ENCODE results near the gene MTX1.
A peak's percentile ranks its signal among the peaks of the same experiment; 100 is the strongest.
"Not testable (repeated sequence)": the region's sequence is repeated elsewhere in the genome, so short reads cannot be mapped to it uniquely, and the experiment has no call there.

The MTX1 gene

DNA sequence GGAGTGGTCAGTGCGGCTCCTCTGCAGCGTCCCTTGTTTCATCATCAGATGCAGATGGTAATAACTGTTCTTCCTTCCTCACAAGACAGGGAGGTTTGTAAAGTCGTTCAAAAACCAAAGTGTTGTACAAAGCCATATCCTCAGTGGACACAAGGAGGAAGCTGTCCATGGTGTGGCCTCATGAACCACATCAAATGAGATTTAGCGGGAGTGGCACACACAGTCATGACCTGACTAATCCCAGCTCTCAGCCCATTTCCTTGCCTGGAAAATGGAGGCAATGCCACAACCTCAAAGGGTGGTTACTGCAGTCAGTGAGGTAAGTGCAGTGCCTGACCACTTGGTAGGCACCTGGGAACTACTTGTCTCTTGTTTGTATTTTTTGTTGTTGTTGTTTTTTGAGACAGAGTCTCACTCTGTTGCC is 33.4 kb downstream of the MTX1 start:
- peak in 1 of 5 donors; percentile 27 for DNase-seq

DNA sequence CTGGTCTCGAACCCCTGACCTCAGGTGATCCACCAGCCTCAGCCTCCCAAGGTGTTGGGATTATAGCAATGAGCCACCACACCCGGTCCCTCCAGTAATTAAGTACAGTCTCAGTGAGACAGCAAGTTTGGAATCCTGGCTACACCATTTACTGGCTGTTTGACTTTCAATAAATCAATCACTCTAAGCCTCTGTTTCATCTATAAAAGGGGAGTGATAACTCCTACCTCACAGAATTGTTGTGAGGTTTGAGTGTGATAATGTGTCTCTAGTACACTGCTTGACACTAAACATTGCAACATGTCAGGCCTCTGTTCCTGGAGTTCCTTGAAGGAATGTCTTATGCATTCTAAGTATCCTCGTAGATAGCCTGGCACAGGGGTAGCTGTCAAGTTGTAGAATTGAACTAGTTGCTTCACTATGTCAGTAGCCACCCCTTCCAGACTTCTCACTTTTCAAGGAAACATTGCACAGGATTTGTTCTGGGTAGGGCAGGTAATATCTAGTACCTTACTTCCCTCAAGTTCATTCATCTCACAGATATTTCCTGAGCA is 34.4 kb downstream of the MTX1 start:
- DNase-seq: no peak

DNA sequence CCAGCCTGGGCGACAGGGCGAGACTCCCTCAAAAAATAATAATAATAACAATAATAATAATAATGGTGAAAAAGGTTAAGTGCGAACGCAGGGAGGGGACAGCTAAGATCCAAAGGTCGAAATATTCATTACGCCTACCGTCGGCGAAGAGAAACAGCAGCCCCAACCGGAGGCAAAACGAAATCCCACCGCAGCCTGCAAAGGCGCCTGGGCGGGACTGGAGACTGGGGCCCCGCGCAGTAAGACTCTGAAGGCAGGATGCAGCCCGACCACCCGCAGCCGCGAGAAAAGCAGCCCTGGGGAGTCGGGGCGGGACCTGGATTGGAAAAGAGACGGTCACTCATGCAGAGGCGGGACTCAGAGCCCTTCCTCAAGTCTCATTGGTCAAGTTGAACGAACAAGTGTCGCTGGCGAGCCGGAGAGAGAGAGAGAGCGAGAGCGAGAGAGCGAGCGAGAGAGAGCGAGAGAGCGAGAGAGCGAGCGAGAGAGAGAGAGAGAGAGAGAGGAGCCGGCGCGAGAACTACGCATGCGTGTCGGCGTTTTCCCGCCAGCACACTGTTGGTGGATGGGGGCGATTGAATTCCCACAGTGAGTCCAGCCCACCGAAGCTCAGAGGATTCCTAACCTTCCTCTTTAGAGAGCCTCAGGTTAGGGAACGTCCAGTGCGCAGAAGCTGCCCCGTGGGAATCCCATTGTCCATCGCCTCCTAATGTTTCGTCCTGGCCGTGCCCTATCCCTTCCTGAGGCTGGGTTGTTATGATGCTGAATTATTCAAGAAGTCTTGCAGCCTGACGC is 36.1 kb downstream of the MTX1 start:
- peak; percentile 87 to 99 (median 90) for DNase-seq

DNA sequence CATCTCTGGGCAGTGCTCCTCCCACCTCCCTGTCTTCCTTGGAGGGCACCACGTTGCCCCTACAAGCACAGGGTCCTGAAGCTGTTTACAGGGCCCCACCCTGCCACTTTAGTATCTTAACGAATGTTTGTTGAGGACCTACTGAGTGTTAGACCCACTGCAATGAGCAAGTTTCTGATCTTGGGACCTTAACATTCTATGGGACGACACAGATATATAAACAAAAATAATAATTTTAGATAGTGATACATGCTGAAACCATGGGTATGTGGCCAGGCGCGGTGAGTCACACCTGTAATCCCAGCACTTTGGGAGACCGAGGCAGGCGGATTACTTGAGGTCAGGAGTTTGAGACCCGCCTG is 36.6 kb downstream of the MTX1 start:
- no peak for DNase-seq

DNA sequence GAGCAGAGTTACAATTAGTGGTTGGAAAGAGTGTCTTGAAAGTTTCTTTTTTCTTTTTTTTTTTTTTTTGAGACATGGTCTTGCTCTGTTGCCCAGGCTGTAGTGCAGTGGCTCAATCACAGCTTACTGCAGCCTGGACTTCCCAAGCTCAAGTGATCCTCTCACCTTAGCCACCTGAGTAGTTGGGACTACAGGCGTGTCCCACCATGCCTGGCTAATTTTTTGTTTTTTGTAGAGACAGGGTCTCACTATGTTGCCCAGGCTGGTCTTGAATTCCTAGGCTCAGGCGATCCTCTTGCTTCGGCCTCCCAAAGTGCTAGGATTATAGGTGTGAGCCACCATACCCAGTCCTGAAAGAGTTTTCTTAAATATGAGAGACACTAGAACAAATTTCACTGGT is 38.3 kb downstream of the MTX1 start:
- DNase-seq: not testable (repeated sequence)

DNA sequence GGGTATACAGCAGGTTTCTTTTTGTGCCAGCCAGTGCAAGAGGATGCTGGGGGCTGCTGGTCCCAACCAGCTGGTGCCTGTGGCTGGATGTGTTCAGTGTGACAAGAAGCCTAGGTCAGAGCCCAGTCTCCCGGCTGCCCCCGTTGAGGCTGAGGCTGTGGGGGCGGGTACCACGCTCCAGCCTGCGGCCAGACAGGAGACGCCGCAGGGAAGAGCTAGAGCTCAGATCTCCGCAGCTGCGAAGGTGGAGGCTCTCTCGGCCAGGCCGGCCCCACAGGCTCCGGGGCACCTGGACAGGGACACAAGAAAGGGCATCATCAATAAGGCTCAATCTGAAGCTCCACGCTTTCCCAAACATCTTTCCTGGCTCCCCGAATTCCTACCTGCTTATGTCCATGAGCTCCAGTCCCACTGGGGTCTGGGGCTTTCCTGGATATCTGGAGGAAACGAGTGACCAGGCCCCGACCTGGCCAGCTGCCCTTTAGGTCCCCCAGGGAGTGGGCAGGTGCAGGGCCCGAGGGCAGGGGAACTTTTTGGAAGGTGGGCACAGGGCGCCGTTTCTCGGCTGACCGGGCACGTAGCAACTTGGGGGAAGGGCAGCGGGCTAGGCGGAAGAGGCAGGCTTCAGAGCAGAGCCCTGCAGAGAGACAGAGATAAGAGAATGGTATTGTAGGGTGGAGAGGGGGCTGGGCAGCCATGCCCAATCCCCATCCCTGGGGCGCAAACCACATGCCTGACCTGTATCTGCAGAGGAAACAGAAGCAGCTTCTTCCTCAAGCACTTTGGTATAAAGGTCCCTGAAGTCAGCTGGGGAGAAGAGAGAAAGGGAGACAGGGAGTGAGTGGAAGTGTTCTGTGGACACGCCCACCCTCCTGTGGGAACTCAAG is 39.4 kb downstream of the MTX1 start:
- no peak for DNase-seq

DNA sequence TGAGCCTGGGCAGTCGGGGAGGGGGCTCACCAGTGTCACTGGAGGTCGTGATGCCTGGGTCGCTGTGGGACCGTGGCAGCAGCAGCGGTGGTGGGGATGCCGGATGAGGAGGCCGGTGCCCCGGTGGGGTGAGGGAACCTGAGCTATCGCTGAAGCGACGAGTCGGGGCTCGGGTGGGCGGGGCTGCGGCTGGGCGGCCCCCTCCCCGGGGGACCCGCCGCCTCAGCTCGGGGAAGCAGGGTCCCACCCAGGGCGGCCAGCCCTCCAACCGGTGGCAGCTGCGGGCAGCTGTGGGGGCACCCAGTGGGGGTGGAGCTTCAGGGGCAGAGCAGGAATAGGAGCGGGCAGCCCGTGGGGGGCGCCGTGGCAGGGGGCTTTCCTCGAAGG is 41.7 kb downstream of the MTX1 start:
- no peak for DNase-seq

DNA sequence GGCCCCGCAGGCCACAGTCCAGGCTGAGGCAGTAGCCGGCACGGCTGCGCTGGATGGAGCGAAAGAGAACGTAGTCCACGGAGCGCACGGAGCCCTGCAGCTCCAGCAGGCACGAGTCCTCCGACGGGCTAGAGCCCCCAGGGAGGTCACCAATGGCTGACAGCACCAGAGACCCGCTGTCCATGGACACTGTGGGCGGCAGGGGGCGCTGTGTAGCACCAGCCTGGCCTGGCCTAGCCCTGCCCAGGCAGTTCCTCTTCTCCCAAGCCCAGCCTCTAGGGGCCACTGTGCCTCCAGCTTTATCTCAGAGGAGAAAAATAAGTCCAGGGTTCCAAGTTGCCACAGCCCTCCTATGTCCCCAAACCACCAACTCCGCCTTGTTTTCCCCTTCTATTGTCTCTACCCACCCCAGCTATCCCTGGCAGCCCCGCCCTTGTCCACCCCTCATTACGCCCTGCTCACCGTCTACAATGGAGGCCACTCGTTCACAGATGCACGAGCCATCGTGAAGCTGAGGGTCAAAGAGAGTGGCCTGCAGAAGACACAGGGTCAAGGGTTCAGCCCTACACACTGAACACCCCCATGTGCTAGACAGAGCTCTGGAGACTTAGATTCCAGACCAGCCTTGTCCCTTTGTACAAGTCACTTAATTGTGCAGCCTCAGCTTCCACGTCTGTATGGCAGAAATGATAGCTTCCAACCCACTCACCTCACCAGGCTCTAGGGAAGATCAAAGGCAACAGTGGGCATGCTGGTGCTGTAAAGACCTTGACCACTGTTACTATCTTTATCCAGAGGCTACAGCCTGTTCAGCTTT is 42.3 kb downstream of the MTX1 start:
- DNase-seq: peak; percentile 91 to 96 (median 94)

DNA sequence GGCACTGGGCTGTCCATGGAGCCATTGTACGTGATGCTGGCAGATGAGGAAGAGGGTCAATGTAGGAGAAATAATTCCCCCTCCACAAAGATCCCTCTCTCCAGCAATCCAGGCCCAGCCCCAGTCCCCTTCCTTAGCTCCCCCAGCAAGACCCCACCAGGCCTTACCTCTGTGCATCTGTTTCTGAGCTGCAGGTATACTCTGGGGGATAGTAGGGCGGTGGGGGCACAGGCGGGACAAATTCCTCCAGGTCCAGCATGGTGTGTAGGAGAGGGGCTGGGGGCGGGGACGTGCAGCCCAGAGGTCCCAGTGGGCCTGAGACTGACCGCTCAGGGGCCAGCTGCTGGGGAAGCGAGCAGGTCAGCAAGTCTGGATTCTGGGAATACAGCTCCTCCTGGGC is 43.1 kb downstream of the MTX1 start:
- DNase-seq: no peak

DNA sequence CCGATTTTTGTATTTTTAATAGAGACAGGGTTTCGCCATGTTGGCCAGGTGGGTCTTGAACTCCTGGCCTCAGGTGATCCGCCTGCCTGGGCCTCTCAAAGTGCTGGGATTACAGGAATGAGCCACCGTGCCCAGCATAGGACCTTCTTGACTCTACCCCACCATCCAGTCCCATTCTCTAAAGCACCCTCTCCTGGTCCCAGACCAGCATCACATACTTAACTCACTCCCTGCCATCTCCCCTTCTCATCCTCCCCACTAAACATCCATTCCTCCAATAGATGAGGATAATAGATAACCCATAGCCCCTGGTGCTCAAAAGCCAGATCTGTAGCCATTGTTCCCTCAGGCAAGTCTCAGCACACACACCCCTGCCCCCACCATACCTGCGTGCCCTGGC is 44.7 kb downstream of the MTX1 start:
- DNase-seq: no peak

DNA sequence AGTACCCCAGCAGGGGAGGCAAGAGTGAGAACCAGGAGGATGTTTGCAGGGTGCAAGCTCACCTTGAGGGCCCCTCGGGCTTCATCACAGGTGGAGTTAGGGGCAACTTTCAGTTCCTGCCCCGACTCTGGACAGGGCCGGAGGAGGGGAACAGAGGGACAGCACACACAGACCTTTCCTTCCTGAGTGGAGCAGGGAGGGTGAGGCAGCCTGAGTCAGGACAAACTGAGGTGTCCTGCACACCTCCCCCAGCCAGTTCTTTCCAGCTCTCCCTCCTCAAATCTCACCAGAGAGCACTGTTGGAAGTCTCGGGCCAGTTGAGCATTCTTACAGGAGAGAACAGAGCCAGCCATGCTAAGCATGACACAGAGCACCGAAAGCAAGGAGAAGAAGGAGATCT is 45.3 kb downstream of the MTX1 start:
- DNase-seq: no peak

DNA sequence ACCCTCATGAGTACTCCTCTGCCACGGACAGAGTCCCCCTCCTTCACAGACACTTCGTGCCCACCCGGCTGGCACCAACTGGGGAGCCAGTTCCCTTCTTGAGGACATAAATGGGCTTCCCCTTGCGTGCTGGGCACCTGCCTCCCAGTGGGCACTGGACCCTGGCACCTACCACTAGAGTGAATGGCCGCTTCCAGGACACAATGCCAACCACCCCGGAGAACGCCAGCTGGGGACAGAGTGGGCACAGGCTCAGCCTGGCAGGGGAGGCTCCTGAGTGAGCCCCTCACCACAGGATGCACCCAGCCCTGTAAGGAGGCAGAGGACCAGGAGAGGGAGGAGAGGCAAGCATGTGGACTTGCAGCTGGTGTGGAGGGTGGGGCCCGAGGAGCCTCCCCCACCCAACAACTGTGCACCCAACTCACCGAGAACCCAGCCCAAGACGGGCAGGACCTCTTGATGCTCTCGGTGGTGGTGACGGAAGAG is 45.8 kb downstream of the MTX1 start:
- DNase-seq: no peak

DNA sequence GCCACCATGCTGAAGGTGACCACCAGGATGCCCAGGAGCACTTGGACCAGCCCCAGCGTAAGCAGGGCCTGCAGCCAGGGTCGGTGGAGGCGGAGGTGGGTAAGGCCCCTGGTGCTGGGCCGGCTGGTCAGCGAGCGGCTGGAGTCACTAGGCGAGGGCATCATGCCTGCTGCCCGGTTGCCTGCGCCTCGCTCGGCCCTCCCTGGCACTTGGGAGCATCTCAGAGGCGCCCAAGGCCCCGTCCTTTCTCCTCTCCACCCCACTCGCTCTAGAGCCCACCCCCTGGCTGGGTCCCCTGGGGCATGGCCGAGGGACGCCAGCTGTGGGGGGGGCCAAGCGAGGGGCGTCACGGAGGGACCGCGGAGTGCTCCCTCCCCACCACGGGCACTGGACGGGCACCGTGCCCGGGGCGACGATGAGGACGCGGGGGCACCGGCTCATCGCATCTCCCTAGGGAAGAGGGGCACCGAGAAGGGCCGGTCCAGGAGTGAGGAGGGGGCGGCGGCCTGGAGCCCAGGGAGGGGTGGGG is 46.3 kb downstream of the MTX1 start:
- DNase-seq: no peak

DNA sequence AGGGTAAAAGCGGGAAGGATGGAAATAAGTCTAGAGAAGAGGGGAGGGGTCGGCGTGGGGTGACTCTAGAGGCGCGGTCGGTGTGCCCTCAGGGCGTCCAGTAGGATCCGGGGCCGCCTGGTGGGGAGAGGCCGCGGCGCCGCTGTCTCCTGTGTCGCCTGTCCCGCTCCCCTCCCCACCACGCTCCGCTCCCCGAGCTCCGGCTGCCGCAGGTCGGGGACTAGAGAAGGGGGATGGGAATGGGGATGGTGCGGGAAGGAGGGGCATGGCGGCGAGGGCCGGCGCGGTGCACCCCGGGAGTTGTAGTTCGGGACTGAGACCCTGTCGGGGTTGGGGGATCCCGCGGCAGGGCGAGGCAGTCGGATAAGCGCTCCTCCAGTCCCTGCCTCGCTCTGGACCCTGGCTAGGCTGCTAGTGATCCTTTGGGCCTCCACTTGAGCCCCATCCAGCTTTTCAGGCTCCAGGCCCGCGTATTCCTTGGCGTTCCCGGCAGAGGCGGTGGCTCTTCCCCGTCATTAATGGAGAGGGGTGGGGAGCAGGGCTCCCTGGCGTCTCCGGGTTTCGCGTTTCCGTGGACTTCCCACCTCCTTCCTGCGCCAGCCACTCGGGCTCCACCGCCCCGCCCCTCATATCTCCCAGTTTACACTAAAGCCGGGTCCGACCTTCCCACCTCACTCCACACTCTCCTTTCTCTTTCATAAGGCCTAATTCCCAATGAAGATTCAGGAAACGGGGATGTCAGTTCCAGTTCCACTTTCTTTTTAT is 46.9 kb downstream of the MTX1 start, which contains the start of gene ENTREP3:
TSS of gene ENTREP3 (minus strand) at position 241 of the 765 bp plus-strand sequence. CDS start 606 bp downstream, outside the sequence.
- peak; percentile 54 to 76 (median 71) for DNase-seq

DNA sequence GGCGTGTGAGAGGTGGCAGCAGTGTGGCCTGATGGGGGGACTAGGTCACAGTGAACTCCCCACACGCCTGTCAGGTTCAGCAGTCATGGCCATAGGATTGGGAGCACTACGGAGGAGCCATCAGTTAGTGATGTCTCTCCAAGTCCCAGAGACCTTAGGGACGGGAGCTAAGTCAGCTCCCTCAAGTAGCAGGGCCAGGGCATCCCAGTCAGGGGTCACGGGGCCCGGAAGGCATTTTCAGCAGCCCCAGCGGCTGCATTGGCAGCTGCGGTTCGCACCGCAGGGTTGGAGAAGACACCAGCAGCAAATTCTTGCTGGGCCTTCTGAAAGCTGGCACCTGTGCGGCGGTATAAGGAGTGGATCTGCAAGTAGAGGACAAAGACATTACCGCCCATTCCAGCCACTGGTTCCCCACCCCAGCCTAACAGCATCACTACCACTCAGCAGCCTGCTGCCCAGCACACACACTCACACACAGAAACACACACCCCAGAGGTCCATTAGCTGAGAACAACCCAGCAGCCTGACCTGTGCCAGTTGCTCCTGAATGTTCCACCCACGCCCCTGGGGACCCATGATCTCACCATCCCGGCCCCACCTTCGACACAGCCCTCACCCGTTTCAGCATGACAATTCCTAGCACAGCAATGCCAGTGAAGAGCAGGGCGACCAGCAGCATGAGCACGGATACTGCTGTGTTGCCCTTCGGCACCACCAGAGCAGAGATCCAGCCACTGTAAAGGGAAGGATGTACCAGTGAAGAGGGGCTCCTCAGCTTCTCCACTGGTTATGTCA is 47.8 kb downstream of the MTX1 start:
- no peak for DNase-seq

DNA sequence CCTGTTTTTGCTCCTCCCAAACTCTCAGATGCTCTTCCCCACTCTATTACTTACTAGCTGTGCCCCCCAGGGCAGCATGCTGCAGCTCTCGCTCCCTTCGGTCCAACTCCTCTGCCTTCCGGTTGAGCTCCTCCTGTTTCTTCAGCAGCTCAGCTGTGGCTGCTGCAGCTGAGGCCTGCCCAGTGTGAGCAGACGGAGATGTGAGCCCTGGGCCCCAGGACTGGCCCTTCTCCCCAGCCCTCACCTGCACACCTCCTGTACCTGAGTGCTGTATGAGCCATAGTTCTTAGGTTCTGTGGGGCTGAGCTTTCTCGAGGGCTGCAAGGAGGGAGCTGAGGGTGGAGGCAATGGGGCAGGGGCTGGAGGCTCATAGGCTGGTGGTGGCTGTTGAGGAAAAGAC is 51.8 kb downstream of the MTX1 start:
- no peak for DNase-seq

DNA sequence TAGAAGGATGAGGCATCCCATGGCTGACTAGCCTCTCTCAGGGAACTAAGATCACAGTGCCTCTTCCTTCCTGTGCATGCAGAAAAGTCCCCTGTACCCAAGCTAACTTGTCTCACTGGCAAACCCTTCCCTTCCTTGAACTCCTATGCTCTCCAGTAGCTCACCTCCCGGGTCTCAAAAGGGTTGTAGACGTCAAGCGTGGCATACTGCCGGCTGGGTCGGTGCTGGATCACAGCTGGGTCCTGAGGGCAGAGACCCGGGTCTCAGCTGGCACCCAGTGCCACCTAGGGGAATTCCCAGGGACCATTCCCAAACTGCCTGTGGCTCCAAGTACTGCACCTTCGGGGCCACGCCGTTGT is 53.0 kb downstream of the MTX1 start:
- peak in 1 of 5 donors; percentile 50 for DNase-seq

DNA sequence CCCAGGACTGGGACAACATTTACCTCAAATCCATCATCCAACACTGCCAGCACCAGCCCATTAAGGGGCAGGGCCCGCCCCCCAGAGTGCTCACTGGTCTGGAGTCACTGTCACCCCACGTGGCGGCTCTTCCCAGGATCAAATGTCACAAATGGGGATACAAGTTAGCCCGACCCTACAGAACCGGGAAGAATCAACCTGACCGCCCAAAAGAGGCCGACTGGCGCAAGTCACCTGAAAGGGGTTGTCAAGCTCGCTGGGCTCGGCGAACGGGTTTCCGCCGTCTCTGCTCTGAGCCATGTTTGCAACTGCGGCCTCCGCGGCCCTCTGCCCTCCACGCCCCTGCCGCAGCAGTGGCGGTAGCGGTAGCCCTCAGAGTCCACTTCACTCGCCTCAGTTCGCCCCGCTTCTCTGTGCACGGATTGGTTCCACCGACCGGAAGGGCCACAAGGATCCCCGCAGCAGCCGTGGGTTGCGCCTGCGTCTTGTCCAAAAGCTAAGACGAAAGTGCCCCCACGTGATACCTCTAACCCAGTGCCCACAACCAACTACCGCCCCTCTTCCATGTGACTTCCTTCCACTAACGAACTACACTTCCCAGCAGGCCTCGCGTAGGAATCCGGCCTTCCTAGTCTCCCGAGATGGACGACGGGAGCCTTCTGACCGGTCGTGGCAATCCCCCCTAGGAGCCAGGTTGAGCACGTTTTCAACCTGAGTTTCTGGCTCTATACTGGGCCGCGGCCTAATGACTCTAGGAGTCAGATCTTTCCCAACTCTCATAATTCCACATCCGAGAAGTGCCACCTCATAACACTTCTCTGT is 53.6 kb downstream of the MTX1 start, which contains the start of gene SCAMP3:
TSS of gene SCAMP3 (minus strand) at position 509 of the 822 bp plus-strand sequence. CDS start at position 300, 209 bp downstream.
- peak; percentile 75 to 91 (median 82) for DNase-seq

DNA sequence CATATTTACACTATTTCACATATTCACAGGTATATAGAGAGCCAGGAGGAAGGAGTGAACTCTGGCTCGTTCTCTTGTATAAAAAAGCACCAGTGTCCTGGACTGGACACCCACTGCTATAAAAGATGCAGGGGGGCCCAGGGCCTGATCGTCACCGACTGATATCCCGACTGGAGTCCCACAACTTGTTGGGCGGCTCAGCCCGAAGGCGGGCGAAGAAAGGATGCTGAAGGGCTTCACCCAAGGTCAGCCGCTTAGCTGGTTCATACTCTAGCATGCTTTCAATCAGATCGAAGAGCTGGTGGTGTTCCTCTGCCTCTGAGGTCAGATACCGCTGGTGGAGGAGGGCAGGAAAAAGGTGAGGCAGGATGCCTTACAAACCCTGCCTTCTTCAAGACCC is 54.6 kb downstream of the MTX1 start:
- DNase-seq: no peak
